B cell (primary cell): ENCODE measurements around the gene HERC4. TPM values are rescaled to one million over a fixed set of nuclear protein-coding genes. Genes with fewer than 3 reads are reported as not detected.
"Not testable (repeated sequence)": the region's sequence is repeated elsewhere in the genome, so short reads cannot be mapped to it uniquely, and the experiment has no call there.

Experiments used
- ATAC-seq: fragments of 200-7000 bp; cut with Tn5 transposase; one replicate; pipeline ENCODE4 v1.10.0; 2021; ENCODE audit warnings: low read depth, mild to moderate bottlenecking, moderate number of reproducible peaks, moderate library complexity
- CTCF ChIA-PET: fragments of 350-600 bp; sonication (Branson Sonifier 250); formaldehyde crosslinking; loops from one replicate; lab custom pipeline; 2021; ENCODE audit warnings: antibody characterized with exemption, inconsistent platforms; lab: Charles Lee
- POLR2A ChIA-PET: fragments of 350-600 bp; sonication (Branson Sonifier 250); formaldehyde crosslinking; loops from one replicate; lab custom pipeline; 2021; ENCODE audit warnings: antibody characterized with exemption; lab: Charles Lee
- DNase-seq: peaks from one replicate; pipeline ENCODE4 v3.0.0; 2013
- H2AFZ ChIP-seq: 2 replicates; pipeline ENCODE4 v1.6.1; 2012; ENCODE audit warnings: mild to moderate bottlenecking, low read depth, low read length; ENCODE audit not compliant: insufficient read depth, poor library complexity, severe bottlenecking
- H3K27ac ChIP-seq, 2 donors: 1 replicate in 1 of 2; 2 replicates in 1 of 2; pipeline ENCODE4 v1.5.1; 2012 to 2013; ENCODE audit warnings: low read length in 2 of 2, mild to moderate bottlenecking in 2 of 2, moderate library complexity in 1 of 2
- H3K27me3 ChIP-seq, 4 experiments: fragments of 200-600 bp in 1 of 4; sonication (generic) in 1 of 4; replicated peaks in 1 of 4; 1 replicate in 2 of 4; 2 replicates in 2 of 4; pipeline versions ENCODE4 v1.6.1 to v1.7.0; 2013 to 2016; ENCODE audit warnings: low read length in 3 of 4, mild to moderate bottlenecking in 2 of 4, mixed read lengths in 1 of 4, moderate library complexity in 1 of 4; ENCODE audit not compliant: insufficient read depth in 4 of 4, control insufficient read depth in 3 of 4; ENCODE audit errors: control extremely low read depth in 1 of 4
- H3K36me3 ChIP-seq, 2 experiments: replicated peaks in 1 of 2; 1 replicate in 1 of 2; 2 replicates in 1 of 2; pipeline versions ENCODE4 v1.6.1 to v1.7.1; 2013; ENCODE audit warnings: low read length in 1 of 2; ENCODE audit not compliant: insufficient read depth in 2 of 2, control insufficient read depth in 1 of 2; ENCODE audit errors: control extremely low read depth in 1 of 2, extremely low read depth in 1 of 2
- H3K4me1 ChIP-seq, 2 donors: fragments of 200-600 bp in 1 of 2; sonication (generic) in 1 of 2; 1 replicate in 1 of 2; 2 replicates in 1 of 2; pipeline versions ENCODE4 v1.5.1 to v1.6.1; 2013 to 2017; ENCODE audit warnings: low read length in 2 of 2; ENCODE audit not compliant: control insufficient read depth in 2 of 2, insufficient read depth in 2 of 2
- H3K4me2 ChIP-seq: replicated peaks from 2 replicates; pipeline ENCODE3; 2012; ENCODE audit warnings: mild to moderate bottlenecking, low read depth, low read length; ENCODE audit not compliant: poor library complexity, severe bottlenecking
- H3K4me3 ChIP-seq, 5 experiments: fragments of 200-600 bp in 1 of 5; sonication (generic) in 1 of 5; 1 replicate in 3 of 5; 2 replicates in 2 of 5; pipeline versions ENCODE4 v1.5.1 to v1.7.0; 2011 to 2016; ENCODE audit warnings: low read length in 4 of 5, mild to moderate bottlenecking in 4 of 5, low read depth in 2 of 5, control low read depth in 1 of 5, moderate library complexity in 1 of 5; ENCODE audit not compliant: insufficient read depth in 1 of 5; ENCODE audit errors: control extremely low read depth in 1 of 5, extremely low read depth in 1 of 5
- H3K79me2 ChIP-seq: fragments of 200-600 bp; sonication (generic); one replicate; pipeline ENCODE4 v1.6.0; 2016; ENCODE audit warnings: low read length; ENCODE audit not compliant: control insufficient read depth, insufficient read depth
- H3K9ac ChIP-seq: fragments of 200-600 bp; sonication (generic); 2 replicates; pipeline ENCODE4 v1.6.1; 2017; ENCODE audit warnings: mild to moderate bottlenecking, low read length, moderate library complexity
- H3K9me3 ChIP-seq, 3 donors: one replicate each; pipeline versions ENCODE4 v1.6.1 to v1.7.1; 2013; ENCODE audit warnings: low read length in 2 of 3; ENCODE audit not compliant: control insufficient read depth in 2 of 3, insufficient read depth in 1 of 3; ENCODE audit errors: control extremely low read depth in 1 of 3
- H4K20me1 ChIP-seq: 2 replicates; pipeline ENCODE4 v1.6.0; 2012; ENCODE audit warnings: mild to moderate bottlenecking, low read length; ENCODE audit not compliant: insufficient read depth, control insufficient read depth, poor library complexity, severe bottlenecking
- H3K27ac Mint-ChIP-seq: one replicate; pipeline ENCODE4 v1.8.0; 2021; ENCODE audit warnings: mixed read lengths
- H3K27me3 Mint-ChIP-seq: one replicate; pipeline ENCODE4 v1.8.0; 2021; ENCODE audit warnings: mixed read lengths
- H3K4me1 Mint-ChIP-seq: one replicate; pipeline ENCODE4 v1.8.0; 2021; ENCODE audit warnings: mixed read lengths
- H3K4me3 Mint-ChIP-seq: one replicate; pipeline ENCODE4 v1.8.0; 2021; ENCODE audit warnings: mixed read lengths
- H3K9me3 Mint-ChIP-seq: one replicate; pipeline ENCODE4 v1.8.0; 2022; ENCODE audit warnings: mixed read lengths; ENCODE audit not compliant: insufficient read depth
- EZH2 ChIP-seq: IDR thresholded peaks from 2 replicates; pipeline ENCODE4 v1.6.1; 2012; ENCODE audit warnings: borderline replicate concordance, low read depth, mild to moderate bottlenecking, moderate library complexity, low read length; ENCODE audit not compliant: insufficient read depth, poor library complexity, severe bottlenecking
- WGBS: methylation state at CpG from one replicate; pipeline ENCODE4 v1.1.5; 2013; ENCODE audit warnings: missing lambda C conversion rate; ENCODE audit not compliant: insufficient coverage; 5-methylcytosine and 5-hydroxymethylcytosine counted together
- intact Hi-C: fragments of 100-400 bp; cut with micrococcal nuclease; formaldehyde crosslinking; loops from one replicate; pipeline ENCODE4 v1.10.0; 2022
- polyA plus RNA-seq: library from polyadenylated mRNA; depleted of rRNA; stranded (reverse); fragments of >200 nt; gene quantifications from 2 replicates; pipeline ENCODE4 v1.2.3, GENCODE V29; 2012
- total RNA-seq, 2 donors: library from RNA; stranded (reverse); fragments of 120-200 nt in 1 of 2; gene quantifications; 1 replicate in 1 of 2; 2 replicates in 1 of 2; pipeline versions ENCODE4 v1.2.3 to v1.2.4, GENCODE V29; 2013 to 2022
- TF ChIP-seq, protein P1 (sequence below): fragments of 200-600 bp; IDR thresholded peaks from one replicate; pipeline ENCODE4 v1.8.0; 2022; ENCODE audit warnings: antibody characterized with exemption, mild to moderate bottlenecking

HERC4 gene
- total and polyA plus RNA-seq, 2 donors (not counting 1 experiment from before 2014, with no cell fraction given): 18.2 to 118 TPM

DNA sequence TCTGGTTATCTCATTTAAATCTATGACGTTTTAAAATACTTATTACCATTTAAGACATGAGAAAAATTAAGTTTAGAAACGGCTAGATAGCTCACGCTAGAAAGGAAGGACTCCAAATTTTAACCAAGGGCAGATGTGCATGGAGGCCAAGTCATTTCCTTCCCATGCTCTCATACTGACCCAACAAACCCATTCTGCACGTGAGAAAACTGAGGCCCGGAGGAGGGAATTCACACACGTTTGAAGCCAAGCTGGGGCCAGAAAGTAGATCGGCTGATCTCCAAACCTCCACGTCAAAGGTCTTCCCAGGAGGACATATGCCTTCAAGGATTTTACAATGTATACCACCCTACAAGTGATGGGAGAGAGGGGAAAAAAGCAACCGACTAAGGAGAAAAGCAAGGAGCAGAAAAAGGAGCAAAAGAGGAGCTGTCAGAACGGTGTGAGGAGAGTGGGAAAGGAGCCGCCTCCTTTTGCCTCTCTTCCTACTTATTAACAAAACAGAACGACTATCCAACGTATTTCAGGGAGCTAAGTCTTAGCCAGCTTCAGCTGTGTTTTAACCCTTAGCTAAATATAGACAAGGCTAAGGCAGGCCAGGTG is 191.3 kb downstream of the HERC4 start:
- peak overlapping the region; percentile 90 for H3K9ac ChIP-seq
- H3K4me1 ChIP-seq: peaks cover 5 to 19% of the 10 kb centered on the region in 2 donors
- ATAC-seq: no peak
- 46% methylated on average over 4 of the region's 13 CpGs for WGBS
- Mint-ChIP-seq H3K4me1 (peaks cover 31% of the 10 kb centered on the region), H3K27me3 (no peaks in the 10 kb centered on the region), H3K9me3 (no peaks in the 10 kb centered on the region), H3K4me3 (peak overlapping the region; percentile 88), H3K27ac (peak overlapping the region; percentile 99)
- peak overlapping the region; percentile 51 to 88 (median 77) for H3K4me3 ChIP-seq
- intact Hi-C loops: loop anchor here (1.0 to 2.0 kb wide), 5 partner anchors 29 to 523 kb away; partner anchors contain the start of genes HERC4 and RUFY2
- H3K36me3 ChIP-seq: peaks cover 1 to 21% of the 10 kb centered on the region in 2 experiments
- H3K4me2 ChIP-seq: peak overlapping the region; percentile 78
- TF ChIP-seq, protein P1, sequence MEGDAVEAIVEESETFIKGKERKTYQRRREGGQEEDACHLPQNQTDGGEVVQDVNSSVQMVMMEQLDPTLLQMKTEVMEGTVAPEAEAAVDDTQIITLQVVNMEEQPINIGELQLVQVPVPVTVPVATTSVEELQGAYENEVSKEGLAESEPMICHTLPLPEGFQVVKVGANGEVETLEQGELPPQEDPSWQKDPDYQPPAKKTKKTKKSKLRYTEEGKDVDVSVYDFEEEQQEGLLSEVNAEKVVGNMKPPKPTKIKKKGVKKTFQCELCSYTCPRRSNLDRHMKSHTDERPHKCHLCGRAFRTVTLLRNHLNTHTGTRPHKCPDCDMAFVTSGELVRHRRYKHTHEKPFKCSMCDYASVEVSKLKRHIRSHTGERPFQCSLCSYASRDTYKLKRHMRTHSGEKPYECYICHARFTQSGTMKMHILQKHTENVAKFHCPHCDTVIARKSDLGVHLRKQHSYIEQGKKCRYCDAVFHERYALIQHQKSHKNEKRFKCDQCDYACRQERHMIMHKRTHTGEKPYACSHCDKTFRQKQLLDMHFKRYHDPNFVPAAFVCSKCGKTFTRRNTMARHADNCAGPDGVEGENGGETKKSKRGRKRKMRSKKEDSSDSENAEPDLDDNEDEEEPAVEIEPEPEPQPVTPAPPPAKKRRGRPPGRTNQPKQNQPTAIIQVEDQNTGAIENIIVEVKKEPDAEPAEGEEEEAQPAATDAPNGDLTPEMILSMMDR: no peak
- TF ChIP-seq EZH2: no peak
- CTCF ChIA-PET: interaction anchor here (0.8 to 2.6 kb wide), 6 partner anchors 28 to 465 kb away, joined by 3 to 18 read pairs (median 4); no protein-coding TSS in a partner anchor
- no peaks in the 10 kb centered on the region for H3K27me3 ChIP-seq
- peak overlapping the region; percentile 82 to 90 for H3K27ac ChIP-seq
- DNase-seq: no peak
- H2AFZ ChIP-seq: peak overlapping the region; percentile 74
- H4K20me1 ChIP-seq: peaks cover 28% of the 10 kb centered on the region
- H3K9me3 ChIP-seq: no peaks in the 10 kb centered on the region
- H3K79me2 ChIP-seq: peaks cover 32% of the 10 kb centered on the region
- POLR2A ChIA-PET: interaction anchor here (0.5 to 2.7 kb wide), 5 partner anchors 28 to 641 kb away, joined by 3 to 8 read pairs (median 4); partner anchors contain the start of gene HNRNPH3

DNA sequence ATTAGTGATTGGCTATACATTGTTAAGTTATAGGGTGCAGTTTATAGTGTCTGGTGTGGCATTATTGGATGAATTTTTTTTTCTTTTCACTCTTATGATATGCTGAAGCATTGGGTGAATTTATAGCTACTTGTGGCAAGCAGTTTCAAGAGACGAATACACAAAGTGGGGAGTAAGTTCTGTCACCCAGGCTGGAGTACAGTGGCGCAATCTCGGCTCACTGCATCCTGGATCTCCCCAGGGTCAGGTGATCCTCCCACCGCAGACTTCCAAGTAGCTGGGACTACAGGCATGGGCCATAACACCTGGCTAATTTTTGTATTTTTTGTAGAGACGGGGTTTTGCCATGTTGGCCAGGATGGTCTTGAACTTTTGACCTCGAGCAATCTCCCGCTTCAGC is 196.9 kb downstream of the HERC4 start:
- H4K20me1 ChIP-seq: no peaks in the 10 kb centered on the region
- intact Hi-C loops: no loop called here
- no peak overlapping the region for H3K27ac ChIP-seq
- H3K4me1 ChIP-seq: no peaks in the 10 kb centered on the region
- no peak for DNase-seq
- 98% methylated on average over 6 of the region's 7 CpGs for WGBS
- H3K36me3 ChIP-seq: no peaks in the 10 kb centered on the region
- TF ChIP-seq, protein P1: no peak
- TF ChIP-seq EZH2: no peak
- no peak overlapping the region for H2AFZ ChIP-seq
- H3K9me3 ChIP-seq: no peaks in the 10 kb centered on the region
- H3K27ac Mint-ChIP-seq: no peak overlapping the region
- ATAC-seq: no peak
- no peaks in the 10 kb centered on the region for H3K27me3 ChIP-seq
- ChIA-PET CTCF (interaction anchor here (1.0 kb wide), 1 partner anchor 23 kb away, joined by 4 read pairs; no protein-coding TSS in a partner anchor), POLR2A (no interaction called here)
- no peak overlapping the region for H3K4me2 ChIP-seq
- no peaks in the 10 kb centered on the region for H3K9me3 Mint-ChIP-seq
- H3K79me2 ChIP-seq: no peaks in the 10 kb centered on the region
- no peaks in the 10 kb centered on the region for H3K4me1 Mint-ChIP-seq
- no peak overlapping the region for H3K4me3 Mint-ChIP-seq
- no peak overlapping the region for H3K9ac ChIP-seq
- H3K4me3 ChIP-seq: no peak overlapping the region
- no peaks in the 10 kb centered on the region for H3K27me3 Mint-ChIP-seq

DNA sequence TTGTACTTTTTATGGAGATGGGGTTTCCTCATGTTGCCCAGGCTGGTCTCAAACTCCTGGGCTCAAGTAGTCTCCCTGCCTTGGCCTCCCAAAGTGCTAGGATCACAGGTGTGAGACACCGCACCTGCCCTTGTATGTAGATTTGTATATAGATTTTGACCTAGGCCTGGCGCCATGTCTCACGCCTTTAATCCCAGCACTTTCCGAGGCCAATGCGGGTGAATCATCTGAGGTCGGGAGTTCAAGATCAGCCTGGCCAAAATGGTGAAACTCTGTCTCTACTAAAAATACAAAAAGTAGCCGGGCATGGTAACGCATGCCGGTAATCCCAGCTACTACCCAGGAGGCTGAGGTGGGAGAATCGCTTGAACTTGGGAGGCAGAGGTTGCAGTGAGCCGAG is 197.7 kb downstream of the HERC4 start:
- H2AFZ ChIP-seq: not testable (repeated sequence)
- WGBS: 100% methylated on average over 6 of the region's 11 CpGs

More for the DNA sequence above, 197.7 kb downstream of the HERC4 start:
- H3K4me1 Mint-ChIP-seq, H4K20me1 ChIP-seq, H3K9me3 Mint-ChIP-seq, ATAC-seq, H3K27ac Mint-ChIP-seq, H3K27me3 ChIP-seq, H3K4me2 ChIP-seq, H3K27ac ChIP-seq, H3K4me3 ChIP-seq, H3K79me2 ChIP-seq, H3K36me3 ChIP-seq, H3K27me3 Mint-ChIP-seq, DNase-seq, H3K9me3 ChIP-seq, H3K4me3 Mint-ChIP-seq, H3K9ac ChIP-seq, H3K4me1 ChIP-seq, POLR2A ChIA-PET, intact Hi-C loops: not testable (repeated sequence)
- CTCF ChIA-PET: interaction anchor here (1.0 kb wide), 1 partner anchor 22 kb away, joined by 4 read pairs; no protein-coding TSS in a partner anchor
